Mammary epithelial cell (primary cell): ENCODE measurements around the gene TM9SF4.

Experiments used
- EZH2 ChIP-seq: IDR thresholded peaks from 2 replicates; pipeline ENCODE4 v1.6.1; 2012; ENCODE audit warnings: low read length, inconsistent platforms, borderline replicate concordance
- TF ChIP-seq, protein P1 (sequence below), 2 donors: IDR thresholded peaks in 1 of 2; conservative IDR thresholded peaks in 1 of 2; 2 replicates each; pipeline ENCODE4 v1.5.1; 2011 to 2012; ENCODE audit warnings: inconsistent platforms in 2 of 2, low read length in 2 of 2, mild to moderate bottlenecking in 2 of 2, control low read depth in 1 of 2, low read depth in 1 of 2; ENCODE audit not compliant: insufficient read depth in 1 of 2; ENCODE audit errors: extremely low read depth in 1 of 2

DNA sequence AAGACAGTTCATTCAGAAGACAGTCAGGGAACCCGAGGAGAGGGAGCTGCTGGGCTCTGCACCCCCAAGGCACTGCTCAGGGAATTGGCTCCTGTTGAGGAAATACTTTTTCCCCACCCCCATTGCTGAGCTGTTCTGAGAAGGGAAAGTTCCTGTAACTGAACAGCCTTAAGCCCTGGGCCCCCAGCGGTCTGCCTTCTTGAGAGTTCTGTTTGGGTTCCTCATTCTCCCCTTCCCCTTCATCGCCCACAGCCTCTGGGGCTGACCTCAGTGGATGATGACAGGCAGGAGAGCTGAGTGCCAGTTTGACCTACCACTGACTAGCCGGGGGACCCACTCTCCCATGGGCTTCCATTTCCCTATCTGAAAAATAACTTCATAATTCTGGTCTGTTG, 46.7 kb upstream of the TM9SF4 start:
- TF ChIP-seq, protein P1, sequence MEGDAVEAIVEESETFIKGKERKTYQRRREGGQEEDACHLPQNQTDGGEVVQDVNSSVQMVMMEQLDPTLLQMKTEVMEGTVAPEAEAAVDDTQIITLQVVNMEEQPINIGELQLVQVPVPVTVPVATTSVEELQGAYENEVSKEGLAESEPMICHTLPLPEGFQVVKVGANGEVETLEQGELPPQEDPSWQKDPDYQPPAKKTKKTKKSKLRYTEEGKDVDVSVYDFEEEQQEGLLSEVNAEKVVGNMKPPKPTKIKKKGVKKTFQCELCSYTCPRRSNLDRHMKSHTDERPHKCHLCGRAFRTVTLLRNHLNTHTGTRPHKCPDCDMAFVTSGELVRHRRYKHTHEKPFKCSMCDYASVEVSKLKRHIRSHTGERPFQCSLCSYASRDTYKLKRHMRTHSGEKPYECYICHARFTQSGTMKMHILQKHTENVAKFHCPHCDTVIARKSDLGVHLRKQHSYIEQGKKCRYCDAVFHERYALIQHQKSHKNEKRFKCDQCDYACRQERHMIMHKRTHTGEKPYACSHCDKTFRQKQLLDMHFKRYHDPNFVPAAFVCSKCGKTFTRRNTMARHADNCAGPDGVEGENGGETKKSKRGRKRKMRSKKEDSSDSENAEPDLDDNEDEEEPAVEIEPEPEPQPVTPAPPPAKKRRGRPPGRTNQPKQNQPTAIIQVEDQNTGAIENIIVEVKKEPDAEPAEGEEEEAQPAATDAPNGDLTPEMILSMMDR (conservative IDR thresholded peaks at IDR 0.05 in 1 of 2, IDR thresholded peaks at IDR 0.05 in 1 of 2; ENCODE audit: extremely low read depth in 1 of 2, insufficient read depth in 1 of 2, low read depth in 1 of 2, low read length in 2 of 2): no peak
- TF ChIP-seq EZH2: no peak
